Measurements from ENCODE around the gene PTTG1IP. TPM values are rescaled to one million over a fixed set of nuclear protein-coding genes. Genes with fewer than 3 reads are reported as not detected.

Gene PTTG1IP
- total and polyA plus RNA-seq, 10 of the 15 experiments (the other 5 are each of a cell fraction or from before 2014, with no cell fraction given): 2.4 to 56.4 (median 44.4) TPM

GRCh38 chr21:44857127-44857892 is 16.2 kb downstream of the PTTG1IP start:
- CTCF ChIA-PET: interaction anchor here (0.8 to 1.8 kb wide), 4 partner anchors 11 to 64 kb away, joined by 3 to 5 read pairs (median 3); no protein-coding TSS in a partner anchor
- H4K20me1 ChIP-seq (ENCODE audit: control insufficient read depth, insufficient read depth): no peaks in the 10 kb centered on the region; the same call in 1 of the 2 replicates
- H3K36me3 ChIP-seq (ENCODE audit: control insufficient read depth in 2 of 2, insufficient read depth in 2 of 2, low read length in 1 of 2): peaks cover 15 to 41% of the 10 kb centered on the region in 2 experiments; a peak in 3 of 4 replicates

More at GRCh38 chr21:44857127-44857892, 16.2 kb downstream of the PTTG1IP start:
- Histone ChIP-seq H3K4me2 (ENCODE audit: control insufficient read depth, insufficient read depth) (no peak overlapping the region), H3K4me1 (ENCODE audit: control insufficient read depth, insufficient read depth, low read length) (no peaks in the 10 kb centered on the region), H3K4me3 (no peak overlapping the region), H3K9ac (ENCODE audit: control insufficient read depth, insufficient read depth, low read length) (no peak overlapping the region), H3K27ac (ENCODE audit: control insufficient read depth, insufficient read depth) (no peak overlapping the region), H3K27me3 (replicated peaks in 1 of 2; ENCODE audit: control insufficient read depth in 2 of 2, insufficient read depth in 2 of 2, low read length in 1 of 2) (no peaks in the 10 kb centered on the region), H3K9me3 (replicated peaks; ENCODE audit: control insufficient read depth, insufficient read depth, low read length) (no peaks in the 10 kb centered on the region), H2AFZ (ENCODE audit: control insufficient read depth, low read depth, low read length) (no peak overlapping the region), H3K79me2 (ENCODE audit: control insufficient read depth, insufficient read depth, low read length) (peaks cover 2% of the 10 kb centered on the region; the same call in 1 of the 2 replicates)
- RAD21 ChIA-PET (ENCODE audit: unreplicated experiment): no interaction called here
- in situ Hi-C loops (cut with MboI): no loop called here
- intact Hi-C loops (cut with micrococcal nuclease; ENCODE audit: unreplicated experiment): no loop called here
- WGBS (ENCODE audit: insufficient coverage, insufficient replicate concordance, low lambda C conversion rate, missing lambda C conversion rate): 91% methylated on average over 16 of the region's 16 CpGs
- TF ChIP-seq IKZF2 (IDR thresholded peaks at IDR 0.05) (no peak), ZNF592 (IDR thresholded peaks at IDR 0.05) (no peak), TAF1 (IDR thresholded peaks at IDR 0.05; ENCODE audit: borderline replicate concordance, low read depth, low read length) (no peak), ZNF384 (IDR thresholded peaks at IDR 0.05; ENCODE audit: borderline replicate concordance, low read depth, low read length) (no peak), HDGF (IDR thresholded peaks at IDR 0.05) (no peak), TARDBP (IDR thresholded peaks at IDR 0.05; ENCODE audit: borderline replicate concordance) (no peak), CBX3 (IDR thresholded peaks at IDR 0.05; ENCODE audit: borderline replicate concordance, low read depth) (no peak), RUNX3 (IDR thresholded peaks at IDR 0.05; ENCODE audit: low read length) (no peak)
- DNase-seq (ENCODE audit: low read depth, low spot score): no peak
- no peak for FAIRE-seq
- BruUV-seq (replicated peaks): no TSS peak
- SMC1A ChIA-PET (ENCODE audit: uncharacterized antibody, unreplicated experiment): no interaction called here
- POLR2A ChIA-PET: no interaction called here
- no peak for ATAC-seq
